ENCODE data around the gene PRKAA1.

PRKAA1 gene

DNA sequence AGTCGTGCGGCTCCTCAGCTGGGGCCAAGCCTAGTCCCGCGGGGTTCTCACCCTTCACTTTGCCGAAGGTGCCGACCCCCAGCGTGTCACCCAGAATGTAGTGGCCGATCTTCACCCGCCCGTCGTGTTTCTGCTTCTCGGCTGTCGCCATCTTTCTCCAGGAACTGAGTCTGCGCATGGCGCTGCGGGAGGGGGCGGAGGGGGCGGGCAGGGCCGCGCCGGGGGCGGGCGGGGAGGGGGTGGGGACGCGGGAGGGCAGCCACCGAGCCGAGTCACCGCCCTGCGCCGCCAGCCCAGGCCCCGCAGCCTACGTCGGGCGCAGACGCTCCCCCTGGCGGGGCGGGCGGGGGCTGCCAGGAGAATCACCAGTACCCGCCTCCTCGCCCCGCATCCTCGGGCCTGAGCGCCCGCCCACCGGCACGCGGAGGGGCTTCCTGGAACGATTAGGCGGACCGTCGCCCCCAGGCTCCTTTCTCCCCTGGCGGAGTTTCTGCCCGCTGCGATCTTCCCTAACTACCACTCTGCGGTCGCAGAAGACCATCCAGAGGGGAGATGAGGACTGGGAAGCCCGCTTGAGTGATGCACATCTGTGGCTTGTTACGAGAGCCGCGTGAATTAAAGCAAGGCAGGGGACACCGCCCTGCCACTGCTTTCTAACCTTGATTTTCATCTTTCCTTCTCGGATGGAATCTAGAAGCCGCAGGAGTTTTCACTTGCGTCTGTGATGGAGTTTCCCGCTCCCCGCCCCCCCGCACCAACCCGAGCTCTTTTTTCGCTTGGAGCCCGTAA, at the start of gene PRKAA1:
Gene PRKAA1, minus strand, starts transcription at position 363 of the 789 bp plus-strand sequence. Its CDS starts 185 bp downstream, at position 178.
- peak; percentile 60 for DNase-seq

DNA sequence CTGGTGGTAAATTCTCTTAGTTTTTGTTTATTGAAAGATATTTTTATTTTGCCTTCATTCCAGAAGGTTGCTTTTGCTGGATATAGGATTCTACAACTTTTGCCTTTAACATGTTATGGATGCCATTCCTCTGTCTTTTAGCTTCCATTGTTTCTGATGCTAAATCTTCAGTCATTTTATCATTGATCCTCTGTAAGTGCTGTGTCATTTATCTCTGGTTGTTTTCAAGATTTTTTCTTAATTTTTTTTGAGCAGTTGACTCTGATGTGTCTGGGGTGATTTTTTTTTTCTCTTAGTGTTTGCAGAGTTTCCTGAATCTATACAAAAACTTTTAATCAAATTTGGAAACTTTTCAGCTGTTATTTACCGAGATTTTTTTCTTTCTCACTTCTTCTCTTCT, 49.4 kb upstream of the PRKAA1 start:
- DNase-seq = no peak

DNA sequence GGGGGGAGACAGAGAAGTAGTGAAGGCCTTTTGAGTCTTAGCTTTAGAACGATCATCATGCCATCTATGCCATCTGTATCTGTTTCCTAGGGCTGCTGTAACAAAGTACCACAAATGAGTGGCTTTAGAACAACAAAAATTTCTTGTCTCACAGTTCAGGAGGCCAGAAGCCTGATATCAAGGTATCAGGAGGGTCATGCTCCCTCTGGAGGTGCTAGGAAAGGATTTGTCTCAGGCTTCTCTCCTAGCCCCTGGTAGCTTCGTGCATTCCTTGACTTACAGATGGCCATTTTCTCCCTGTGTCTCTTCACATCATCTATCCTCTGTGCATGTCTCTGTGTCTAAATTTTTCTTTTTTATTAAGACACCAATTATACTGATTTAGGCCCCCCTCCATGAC, 48.2 kb upstream of the PRKAA1 start:
- no peak for DNase-seq

DNA sequence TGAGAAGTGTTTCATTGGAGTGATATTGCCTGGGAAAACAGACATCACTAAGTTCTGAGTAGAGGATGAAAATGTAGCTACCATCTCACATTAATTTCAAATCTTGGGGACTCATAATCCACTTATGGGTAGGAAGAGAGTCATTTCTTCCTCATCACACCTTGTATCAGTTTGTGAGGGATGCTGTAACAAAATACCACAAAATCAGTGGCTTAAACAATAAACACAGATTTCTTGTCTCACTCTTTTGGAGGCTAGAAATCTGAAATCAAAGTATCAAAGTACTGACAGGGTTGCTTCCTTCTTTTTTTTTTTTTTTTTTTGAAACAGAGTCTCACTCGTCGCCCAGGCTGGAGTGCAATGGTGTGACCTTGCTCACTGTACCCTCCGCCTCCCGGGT, 46.4 kb upstream of the PRKAA1 start:
- no peak for DNase-seq

DNA sequence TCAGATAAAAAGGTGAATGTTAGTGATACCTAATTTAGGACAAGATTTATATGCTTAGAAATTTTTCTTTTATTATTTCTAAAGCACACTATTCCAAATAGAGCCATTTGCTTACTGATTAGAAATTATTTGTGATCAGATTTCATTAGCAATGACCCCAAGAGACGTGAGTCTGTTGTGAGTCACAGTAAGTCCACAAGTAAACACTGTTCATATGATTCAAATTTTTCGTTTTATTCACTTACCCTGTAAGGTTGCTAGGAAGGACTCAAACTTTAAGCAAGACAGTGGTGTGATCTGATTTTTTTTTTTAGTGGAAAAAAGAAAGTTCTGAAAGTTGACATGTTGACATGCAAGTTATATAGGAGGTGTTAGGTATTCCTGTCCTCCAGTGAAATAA, 44.2 kb upstream of the PRKAA1 start:
- DNase-seq = no peak

DNA sequence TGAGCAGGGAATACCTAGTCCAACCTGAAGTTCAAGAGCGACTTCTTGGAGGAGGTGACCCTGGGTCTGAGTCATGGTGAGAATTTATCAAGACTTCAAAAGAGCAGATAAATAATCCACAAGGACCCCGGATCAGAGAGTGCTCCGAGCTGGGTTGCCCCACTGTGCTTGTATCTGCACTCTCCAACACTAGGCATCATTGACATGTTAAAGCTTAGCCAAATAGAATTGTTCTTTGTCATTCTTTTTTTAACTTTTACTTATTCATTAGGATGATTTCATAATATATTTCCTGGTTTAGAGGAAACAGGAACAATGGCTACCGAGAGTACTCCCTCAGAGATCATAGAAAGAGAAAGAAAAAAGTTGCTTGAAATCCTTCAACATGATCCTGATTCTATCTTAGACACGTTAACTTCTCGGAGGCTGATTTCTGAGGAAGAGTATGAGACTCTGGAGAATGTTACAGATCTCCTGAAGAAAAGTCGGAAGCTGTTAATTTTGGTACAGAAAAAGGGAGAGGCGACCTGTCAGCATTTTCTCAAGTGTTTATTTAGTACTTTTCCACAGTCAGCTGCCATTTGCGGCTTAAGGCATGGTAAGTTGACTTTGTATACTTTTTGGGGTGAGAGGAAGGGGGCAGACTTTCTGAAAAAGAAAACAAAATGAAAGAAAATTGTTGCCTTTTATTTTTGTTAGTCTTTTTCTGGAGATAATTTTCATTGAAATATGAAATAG, 43.1 kb upstream of the PRKAA1 start, which contains the start of gene CARD6:
Gene CARD6, plus strand, starts transcription at position 300 of the 738 bp plus-strand sequence. Its CDS starts 16 bp downstream, at position 316.
- DNase-seq = no peak

DNA sequence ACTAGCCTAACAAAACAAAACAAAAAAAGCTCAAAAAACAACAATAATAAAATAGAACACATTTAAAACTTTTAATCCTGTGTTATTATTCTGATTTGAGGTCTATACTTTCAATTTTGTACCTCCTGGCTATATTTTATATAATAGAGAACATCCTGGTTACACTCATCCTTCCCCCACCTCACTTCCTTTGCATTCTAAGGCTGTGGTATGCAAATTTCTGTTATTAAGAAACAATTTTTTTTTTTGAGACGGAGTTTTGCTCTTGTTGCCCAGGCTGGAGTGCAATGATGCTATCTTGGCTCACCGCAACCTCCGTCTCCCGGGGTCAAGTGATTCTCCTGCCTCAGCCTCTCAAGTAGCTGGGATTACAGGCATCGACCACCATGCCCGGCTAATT, 39.9 kb upstream of the PRKAA1 start:
- DNase-seq = no peak

DNA sequence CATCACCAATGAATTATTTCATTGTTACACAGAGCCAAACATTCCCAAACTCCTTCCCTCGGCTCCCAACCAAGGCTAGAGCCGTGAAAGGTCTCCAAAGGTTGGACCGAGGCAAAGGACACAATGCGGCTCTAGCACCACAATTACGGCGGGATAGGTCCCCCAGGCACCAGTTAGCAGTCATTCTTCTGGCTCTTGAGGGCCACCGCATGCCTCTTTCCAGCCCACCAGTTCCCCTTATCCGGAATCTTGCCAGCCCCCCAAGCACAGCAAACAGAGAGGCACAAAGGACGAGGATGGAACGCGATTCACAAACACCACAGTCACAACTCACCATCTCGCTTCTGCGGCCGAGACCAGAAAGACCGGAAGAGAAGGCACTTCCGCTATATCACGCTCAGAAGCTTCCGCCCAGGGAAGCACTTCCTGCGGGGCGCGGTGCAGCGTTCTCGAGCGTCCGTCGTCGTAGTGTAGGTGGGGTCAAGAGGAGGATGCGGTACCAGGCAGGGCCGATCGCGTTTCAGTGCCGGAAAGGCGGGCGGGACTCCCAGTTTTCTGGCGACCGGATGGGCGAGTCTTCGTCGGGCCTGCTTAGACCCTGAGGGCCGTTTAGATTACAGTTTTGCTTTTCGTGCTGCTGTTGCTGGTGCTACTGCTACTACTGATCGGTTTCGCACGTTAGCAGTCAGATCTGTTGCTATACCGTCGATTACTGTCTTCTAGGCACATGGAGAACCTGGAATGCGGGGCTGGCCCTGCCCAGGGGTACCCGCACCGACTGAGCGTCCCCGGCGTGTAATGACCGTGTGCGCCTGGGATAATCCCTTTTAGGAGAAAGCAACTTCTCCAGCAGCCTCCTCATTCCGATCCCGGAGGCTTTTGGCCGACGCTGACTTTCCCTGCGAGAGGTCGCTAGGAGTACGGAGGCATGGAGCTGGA, 36.9 kb upstream of the PRKAA1 start, which contains the start of gene RPL37:
Gene RPL37, minus strand, starts transcription at position 374 of the 939 bp plus-strand sequence. Its CDS starts 37 bp downstream, at position 337.
- peak; percentile 88 for DNase-seq

DNA sequence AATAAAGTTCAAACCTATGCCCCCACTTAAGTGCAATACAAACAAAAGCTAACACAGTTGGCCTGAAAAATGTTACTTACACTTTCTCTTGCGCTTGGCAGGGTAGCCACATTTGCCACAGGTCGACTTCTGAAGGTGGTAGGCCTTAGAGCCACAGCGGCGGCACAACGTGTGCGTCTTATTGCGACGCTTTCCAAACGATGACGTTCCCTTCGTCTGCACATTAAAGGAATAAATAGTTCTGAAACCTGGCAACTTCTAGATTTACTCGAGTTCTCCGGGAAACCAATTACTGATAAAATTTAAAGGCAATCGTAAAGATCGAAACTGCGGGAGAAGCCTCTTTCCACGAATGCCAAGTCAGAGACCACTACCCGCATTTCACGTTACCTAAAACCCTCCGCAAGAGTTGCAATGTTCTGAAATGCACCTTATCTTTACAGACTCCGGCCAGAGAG, 36.2 kb upstream of the PRKAA1 start:
- DNase-seq = no peak

DNA sequence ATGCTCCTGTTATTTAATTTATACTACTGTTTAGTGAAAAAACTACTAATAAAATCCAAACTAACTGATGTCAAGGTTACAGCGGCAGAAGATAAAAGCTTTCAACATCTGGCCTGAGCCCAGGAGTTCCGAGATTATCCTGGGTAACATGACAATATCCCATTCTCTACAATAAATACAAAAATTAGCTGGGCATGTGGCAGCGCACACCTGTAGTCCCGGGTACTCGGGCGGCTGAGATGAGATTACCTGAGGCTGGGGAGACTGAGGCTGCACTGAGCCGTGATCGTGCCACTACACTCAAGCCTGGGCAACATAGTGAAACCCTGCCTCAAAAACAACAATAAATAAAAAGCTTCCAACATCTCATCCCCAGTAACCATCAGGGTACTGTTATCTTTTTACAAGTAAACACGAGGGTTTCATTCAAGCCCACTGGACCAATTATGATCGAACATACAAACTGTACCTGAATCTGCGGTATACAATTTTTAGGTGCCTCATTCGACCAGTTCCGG, 35.6 kb upstream of the PRKAA1 start:
- no peak for DNase-seq

DNA sequence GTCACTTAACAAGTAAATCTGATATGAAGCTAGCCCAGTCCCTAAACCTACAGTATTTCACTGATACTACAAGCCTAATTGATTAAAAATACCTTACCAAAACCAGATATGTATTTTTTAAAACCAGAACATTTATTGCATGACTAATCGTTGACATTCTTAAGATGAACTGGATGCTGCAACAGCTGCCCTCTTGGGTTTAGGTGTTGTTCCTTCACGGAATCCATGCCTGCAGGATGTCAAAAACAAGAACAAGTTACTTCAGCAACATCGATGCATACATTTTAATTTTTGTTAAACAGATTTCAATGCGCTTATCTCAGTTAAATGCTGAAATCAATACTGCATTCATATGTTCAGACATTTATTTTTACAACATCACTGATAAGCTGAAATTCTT, 34.2 kb upstream of the PRKAA1 start:
- no peak for DNase-seq

DNA sequence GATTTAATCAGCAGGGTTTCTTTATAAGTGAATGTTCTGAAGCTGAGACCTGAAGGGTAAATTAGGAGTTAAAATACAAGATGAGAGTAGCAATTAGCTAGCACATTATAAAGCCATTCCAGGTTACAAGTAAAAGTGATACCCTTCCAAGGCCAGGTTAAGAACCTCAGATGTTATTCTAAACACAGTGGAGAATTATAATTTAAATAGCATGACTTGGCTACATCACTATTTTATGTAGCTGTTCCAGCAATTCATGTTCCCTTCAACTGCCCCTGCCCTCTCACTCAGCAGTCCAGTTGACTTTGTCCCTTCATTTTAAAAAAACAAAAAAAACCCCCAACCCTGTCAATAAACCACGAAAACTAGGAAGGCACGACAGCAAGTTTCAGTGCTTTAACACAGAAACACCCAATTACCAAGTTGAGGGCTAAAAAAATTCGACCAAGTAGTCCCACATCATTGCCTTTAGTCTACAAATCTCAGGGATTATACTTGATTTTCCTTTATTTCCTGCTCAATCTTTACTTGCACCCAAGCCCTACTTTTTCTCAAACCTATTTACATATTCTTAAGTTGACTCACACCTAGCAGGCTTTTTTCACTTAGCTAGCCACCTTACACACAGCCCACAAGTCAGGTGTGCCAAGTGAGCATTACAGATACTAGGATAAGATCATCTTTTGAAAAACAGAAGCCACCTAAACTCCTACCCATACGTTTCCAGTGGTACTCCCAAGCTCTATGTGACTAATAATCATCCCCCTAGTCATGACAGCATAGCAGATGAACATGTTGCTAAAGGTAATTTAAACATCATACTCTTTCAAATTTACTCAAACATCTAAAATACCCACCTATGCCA, 33.4 kb upstream of the PRKAA1 start:
- DNase-seq = no peak

DNA sequence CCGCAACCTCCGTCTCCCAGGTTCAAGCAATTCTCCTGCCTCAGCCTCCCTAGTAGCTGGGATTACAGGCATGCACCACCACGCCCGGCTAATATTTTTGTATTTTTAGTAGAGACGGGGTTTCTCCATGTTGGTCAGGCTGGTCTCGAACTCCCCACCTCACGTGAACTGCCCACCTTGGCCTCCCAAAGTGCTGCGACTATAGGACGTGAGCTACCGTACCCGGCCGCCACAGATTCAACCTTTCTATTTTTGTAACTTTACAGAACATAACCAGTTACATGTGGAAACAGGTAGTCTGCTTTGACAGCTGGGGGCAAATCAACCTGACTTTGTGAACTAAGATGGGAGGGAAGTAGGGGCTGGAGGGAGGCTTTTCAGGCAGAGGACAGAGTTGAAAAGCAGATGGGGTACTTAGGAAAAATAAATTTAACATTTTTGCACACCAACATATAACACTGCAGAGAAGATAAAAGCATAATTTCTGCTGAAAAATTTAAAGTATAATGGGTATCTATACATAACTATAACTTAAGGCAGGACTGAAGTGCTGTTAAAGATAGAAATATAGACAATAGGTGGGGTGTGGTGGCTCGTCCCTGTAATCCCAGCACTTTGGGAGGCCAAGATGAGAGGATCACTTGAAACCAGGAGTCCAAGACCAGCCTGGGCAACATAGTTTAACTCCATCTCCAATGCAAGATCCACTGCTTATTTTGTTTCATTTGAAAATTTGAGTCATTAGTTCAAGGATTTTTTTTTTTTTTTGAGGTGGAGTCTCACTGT, 31.8 kb upstream of the PRKAA1 start:
- DNase-seq = no peak

DNA sequence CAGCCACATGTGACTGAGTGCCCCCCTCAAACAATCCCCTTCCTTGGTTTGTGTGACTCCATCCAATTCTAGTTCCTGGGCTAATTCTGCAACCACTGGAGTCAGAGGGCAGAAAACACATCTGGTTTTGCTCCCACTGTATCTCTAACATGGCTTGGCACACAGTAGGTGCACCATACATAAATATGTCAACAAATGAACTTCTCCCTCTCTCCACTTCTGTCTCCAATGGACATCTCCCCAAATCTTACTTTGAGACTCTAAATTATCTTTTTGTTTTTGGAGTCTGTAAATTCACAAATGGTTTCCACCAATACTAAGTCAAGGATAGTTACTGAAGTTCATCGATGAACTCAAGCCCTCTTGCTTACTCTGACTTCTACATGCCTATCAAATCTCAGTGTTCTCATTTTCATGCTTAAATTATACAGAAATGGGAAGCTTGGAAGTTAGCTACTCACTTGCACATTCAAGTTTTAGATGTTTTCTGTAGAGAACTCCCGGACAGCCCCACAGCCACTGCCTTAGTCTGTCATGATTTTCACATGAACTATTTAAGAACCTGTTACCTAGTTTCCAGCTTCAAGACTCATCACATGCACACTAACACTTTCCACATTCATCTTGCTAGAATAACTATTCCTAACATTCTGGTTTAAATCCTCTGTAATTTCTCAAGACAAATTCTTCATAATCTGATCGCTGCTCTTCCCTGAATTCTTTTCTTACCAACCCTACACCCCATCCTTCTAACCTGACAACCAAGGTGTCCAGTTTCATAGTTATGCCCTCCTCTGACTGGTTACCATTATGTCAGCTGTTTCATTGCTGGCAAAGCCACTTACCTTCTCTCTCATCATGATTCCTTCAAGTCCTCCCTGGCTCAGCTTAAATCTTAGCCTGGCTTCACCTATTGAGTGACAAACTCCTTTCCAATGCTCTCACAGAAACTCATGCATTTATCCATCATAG, 30.8 kb upstream of the PRKAA1 start:
- no peak for DNase-seq

DNA sequence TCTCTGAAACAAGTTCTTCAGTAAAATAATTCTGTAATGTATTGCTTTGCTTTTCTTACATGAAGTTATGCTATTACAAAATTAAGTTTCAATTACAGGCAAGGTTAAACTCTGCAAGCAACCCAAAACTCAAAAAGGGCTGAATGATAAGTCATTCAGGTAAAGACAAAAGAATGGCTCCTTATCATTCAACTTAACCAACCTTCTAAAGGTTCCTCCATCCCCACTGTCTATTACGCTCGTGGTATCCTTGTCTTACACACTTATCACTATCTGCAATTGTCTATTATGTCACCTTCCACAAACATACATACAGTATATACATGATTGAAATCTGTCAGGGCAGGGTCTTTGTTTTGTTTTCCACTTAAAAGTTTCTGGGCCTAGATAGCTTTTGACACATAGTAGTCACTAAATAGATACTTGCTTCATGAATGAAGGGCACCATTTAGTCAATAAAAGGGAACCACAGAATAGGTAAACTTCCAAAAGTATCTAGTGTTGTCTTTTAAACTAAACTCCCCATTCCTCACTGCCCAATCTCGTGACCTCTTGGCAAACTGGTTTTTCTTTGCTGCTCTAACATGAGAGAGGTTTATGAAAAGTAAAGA, 30.0 kb upstream of the PRKAA1 start:
- no peak for DNase-seq

DNA sequence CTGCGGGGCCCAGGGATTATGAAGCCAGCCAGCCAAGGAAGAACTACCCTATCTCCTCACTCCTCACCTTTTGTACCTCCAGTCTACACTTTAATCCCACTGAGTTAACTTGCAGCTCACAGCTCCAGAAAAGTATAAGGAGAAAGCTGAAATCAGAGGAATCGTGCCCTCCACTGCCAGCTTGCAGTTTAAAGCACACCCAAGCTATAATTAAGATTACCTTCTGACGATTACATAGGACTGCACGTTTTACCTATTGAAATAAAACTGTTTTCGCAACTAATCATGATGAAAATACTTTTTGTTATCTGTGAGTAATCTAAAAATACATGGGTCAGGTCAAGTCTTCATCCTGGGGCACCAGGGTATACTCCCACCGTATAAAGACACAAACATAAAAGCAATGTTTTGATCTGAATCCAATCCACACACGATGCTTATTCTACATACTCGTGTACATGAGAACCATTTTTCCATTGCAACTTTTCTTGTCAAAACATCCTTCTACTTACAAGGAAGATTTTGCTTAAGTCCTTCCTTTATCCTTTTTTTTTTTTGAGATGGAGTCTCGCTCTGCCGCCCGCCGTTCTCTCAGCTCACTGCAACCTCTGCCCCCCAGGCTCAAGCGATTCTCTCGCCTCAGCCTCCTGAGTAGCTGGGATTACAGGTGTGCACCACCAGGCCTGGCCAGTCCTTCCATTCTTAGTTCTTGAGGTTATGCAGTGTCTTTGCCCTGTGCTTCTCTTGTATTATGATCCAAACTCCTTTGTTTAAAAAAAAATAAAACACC, 29.2 kb upstream of the PRKAA1 start:
- DNase-seq = no peak

DNA sequence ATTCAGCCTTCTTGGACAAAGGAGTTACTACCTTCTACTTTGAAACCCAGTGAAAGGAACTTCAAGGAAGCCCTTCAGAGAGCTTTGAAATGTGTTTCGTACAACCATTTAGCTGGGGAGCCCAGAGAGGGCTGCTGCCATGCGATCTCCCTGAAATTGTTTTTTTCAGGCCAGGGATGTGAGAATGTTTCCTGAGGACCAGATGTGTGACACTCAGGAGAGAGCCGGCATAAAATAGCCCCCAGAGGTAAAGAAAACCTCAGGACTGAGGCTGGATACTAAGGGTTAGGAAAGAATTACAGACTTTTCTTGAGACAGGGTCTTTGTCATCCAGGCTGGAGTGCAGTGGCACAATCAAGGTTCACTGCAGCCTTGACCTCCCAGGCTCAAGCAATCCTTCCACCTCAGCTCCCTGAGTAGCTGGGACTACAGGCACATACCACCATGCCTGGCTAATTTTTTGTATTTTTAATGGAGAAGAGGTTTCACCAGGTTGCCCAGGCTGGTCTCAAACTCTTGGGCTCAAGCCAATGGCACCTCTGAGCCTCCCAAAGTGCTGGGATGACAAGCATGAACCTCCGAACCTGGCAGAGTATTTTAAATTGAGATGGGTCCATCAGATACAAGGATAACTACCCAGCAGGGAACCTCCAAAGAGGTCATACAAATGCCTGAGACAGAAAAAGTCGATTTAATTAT, 28.5 kb upstream of the PRKAA1 start:
- DNase-seq = no peak
